ENCODE measurements around the gene PLA2G12B. TPM values are rescaled to one million over a fixed set of nuclear protein-coding genes. Genes with fewer than 3 reads are reported as not detected.
"Not testable (repeated sequence)": the region's sequence is repeated elsewhere in the genome, so short reads cannot be mapped to it uniquely, and the experiment has no call there.

The PLA2G12B gene
- total RNA-seq, result not detected

- no peak for TF ChIP-seq CTCF (IDR thresholded peaks at IDR 0.05)
Measured at GRCh38 chr10:72954596-72955554, at the start of gene PLA2G12B. PLA2G12B (minus strand) TSS chr10:72954806; CDS start chr10:72954685, 121 bp downstream.

GRCh38 chr10:73003822-73004221, 49.2 kb upstream of the PLA2G12B start:
- no peak overlapping the region for H3K4me3 ChIP-seq
- H3K9me3 ChIP-seq, result no peaks in the 10 kb centered on the region
- no peak for DNase-seq (ENCODE audit: low spot score in 2 of 2)
- no peak for TF ChIP-seq CTCF (IDR thresholded peaks at IDR 0.05)
- no peak overlapping the region for H3K27ac ChIP-seq
- H3K27me3 ChIP-seq, result no peaks in the 10 kb centered on the region
- peaks cover 32 to 34% of the 10 kb centered on the region in 2 donors for H3K36me3 ChIP-seq
- no peaks in the 10 kb centered on the region for H3K4me1 ChIP-seq
- intact Hi-C loops (cut with DNase I), result no loop called here

More at GRCh38 chr10:72954596-72955554, at the start of gene PLA2G12B:
- Histone ChIP-seq H3K36me3 (no peaks in the 10 kb centered on the region), H3K27ac (no peak within 1 kb of the TSS), H3K9me3 (no peaks in the 10 kb centered on the region), H3K4me1 (no peaks in the 10 kb centered on the region), H3K27me3 (no peaks in the 10 kb centered on the region), H3K4me3 (no peak within 1 kb of the TSS)
- intact Hi-C loops (cut with DNase I), result no loop called here
- no peak for DNase-seq (ENCODE audit: low spot score in 2 of 2)

GRCh38 chr10:73000973-73001372, 46.4 kb upstream of the PLA2G12B start:
- TF ChIP-seq CTCF (IDR thresholded peaks at IDR 0.05), result no peak
- no peaks in the 10 kb centered on the region for H3K27me3 ChIP-seq
- intact Hi-C loops (cut with DNase I), result no loop called here
- no peaks in the 10 kb centered on the region for H3K4me1 ChIP-seq
- no peak overlapping the region for H3K4me3 ChIP-seq
- H3K9me3 ChIP-seq, result no peaks in the 10 kb centered on the region
- no peak overlapping the region for H3K27ac ChIP-seq
- peaks cover 13% of the 10 kb centered on the region in 2 donors for H3K36me3 ChIP-seq
- no peak for DNase-seq (ENCODE audit: low spot score in 2 of 2)

GRCh38 chr10:72997099-72997498, 42.5 kb upstream of the PLA2G12B start:
- no peaks in the 10 kb centered on the region for H3K27me3 ChIP-seq
- peaks cover 0 to 4% of the 10 kb centered on the region in 2 donors for H3K36me3 ChIP-seq
- no peak for TF ChIP-seq CTCF (IDR thresholded peaks at IDR 0.05)
- intact Hi-C loops (cut with DNase I), result no loop called here
- no peak for DNase-seq (ENCODE audit: low spot score in 2 of 2)
- H3K27ac ChIP-seq, result no peak overlapping the region
- no peaks in the 10 kb centered on the region for H3K4me1 ChIP-seq
- H3K9me3 ChIP-seq, result no peaks in the 10 kb centered on the region
- H3K4me3 ChIP-seq, result no peak overlapping the region

GRCh38 chr10:72995459-72995858, 40.9 kb upstream of the PLA2G12B start:
- intact Hi-C loops (cut with DNase I); H3K9me3 ChIP-seq; DNase-seq (ENCODE audit: low spot score in 2 of 2); H3K27ac ChIP-seq; H3K36me3 ChIP-seq; H3K4me1 ChIP-seq; H3K4me3 ChIP-seq; H3K27me3 ChIP-seq: not testable (repeated sequence)

GRCh38 chr10:72989771-72990170, 35.2 kb upstream of the PLA2G12B start:
- H3K27me3 ChIP-seq; DNase-seq (ENCODE audit: low spot score in 2 of 2); intact Hi-C loops (cut with DNase I); H3K4me1 ChIP-seq; H3K9me3 ChIP-seq; H3K36me3 ChIP-seq; H3K4me3 ChIP-seq; H3K27ac ChIP-seq: not testable (repeated sequence)

- H3K4me3 ChIP-seq; H3K27ac ChIP-seq; DNase-seq (ENCODE audit: low spot score in 2 of 2); H3K36me3 ChIP-seq; H3K9me3 ChIP-seq; H3K4me1 ChIP-seq; H3K27me3 ChIP-seq; intact Hi-C loops (cut with DNase I): not testable (repeated sequence)
Measured at GRCh38 chr10:72984618-72985017, 30.0 kb upstream of the PLA2G12B start.

Measured in ascending aorta (tissue), 2 donors.